Lower lobe of right lung (tissue), 2 donors: ENCODE results near the gene LDB2. TPM values are rescaled to one million over a fixed set of nuclear protein-coding genes. Genes with fewer than 3 reads are reported as not detected.

Experiments used
- ATAC-seq, 2 donors: fragments of 200-7000 bp; cut with Tn5 transposase; one replicate each; pipeline ENCODE4 v1.9.1; 2020 to 2022; ENCODE audit warnings: mild to moderate bottlenecking in 2 of 2, moderate library complexity in 2 of 2
- DNase-seq: peaks from one replicate; pipeline ENCODE4 v3.0.0-alpha.2; 2020
- H3K27ac ChIP-seq: fragments of 200-600 bp; one replicate; pipeline ENCODE4 v1.8.0; 2022
- H3K27me3 ChIP-seq: fragments of 200-600 bp; one replicate; pipeline ENCODE4 v1.8.0; 2022; ENCODE audit warnings: low read depth
- H3K36me3 ChIP-seq: fragments of 200-600 bp; one replicate; pipeline ENCODE4 v1.8.0; 2022; ENCODE audit warnings: mild to moderate bottlenecking
- H3K4me1 ChIP-seq: fragments of 200-600 bp; one replicate; pipeline ENCODE4 v1.8.0; 2022
- H3K4me3 ChIP-seq: fragments of 200-600 bp; one replicate; pipeline ENCODE4 v1.8.0; 2022; ENCODE audit warnings: mild to moderate bottlenecking
- H3K9me3 ChIP-seq: fragments of 200-600 bp; one replicate; pipeline ENCODE4 v1.8.0; 2022
- intact Hi-C: fragments of 100-400 bp; cut with DNase I; formaldehyde crosslinking; loops from one replicate; pipeline ENCODE4 v1.11.0; 2022
- total RNA-seq: library from RNA; stranded (reverse); fragmentation: NEBNext Ultra II Directional; extraction: Animal tissue kit (Norgen Biotek cat#: 25700); gene quantifications from one replicate; pipeline ENCODE4 v1.2.1, GENCODE V29; 2021
- TF ChIP-seq, protein P1 (sequence below): fragments of 200-600 bp; IDR thresholded peaks from one replicate; pipeline ENCODE4 v1.8.0; 2022; ENCODE audit warnings: antibody characterized with exemption, mild to moderate bottlenecking
- donor health status: DM: no; HTN: yes; CAD: no; lungs with severe emphysema.

The LDB2 gene
- total RNA-seq, 1 donor from 2014 or later = 113 TPM

DNA sequence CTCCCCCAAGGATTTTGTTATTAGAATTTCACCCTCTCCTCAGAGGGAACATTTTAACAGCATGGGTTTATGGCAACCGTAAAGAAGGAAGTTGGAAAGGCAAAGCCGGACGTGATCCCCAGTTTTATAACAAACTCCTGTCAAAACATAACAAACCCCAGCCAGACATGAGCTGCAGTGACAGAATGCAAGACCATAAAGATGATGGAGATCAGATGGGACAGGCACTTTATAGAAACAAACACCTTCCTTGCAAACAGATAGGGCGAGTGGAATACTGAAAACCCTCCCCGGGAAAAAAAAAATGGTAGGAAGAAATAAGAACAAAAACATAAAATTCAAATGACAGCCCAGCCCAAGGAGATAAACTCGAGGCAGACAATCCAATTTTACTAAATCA, 281.4 kb downstream of the LDB2 start:
- no peaks in the 10 kb centered on the region for H3K36me3 ChIP-seq
- DNase-seq (no peak), ATAC-seq (no peak)
- TF ChIP-seq, protein P1, sequence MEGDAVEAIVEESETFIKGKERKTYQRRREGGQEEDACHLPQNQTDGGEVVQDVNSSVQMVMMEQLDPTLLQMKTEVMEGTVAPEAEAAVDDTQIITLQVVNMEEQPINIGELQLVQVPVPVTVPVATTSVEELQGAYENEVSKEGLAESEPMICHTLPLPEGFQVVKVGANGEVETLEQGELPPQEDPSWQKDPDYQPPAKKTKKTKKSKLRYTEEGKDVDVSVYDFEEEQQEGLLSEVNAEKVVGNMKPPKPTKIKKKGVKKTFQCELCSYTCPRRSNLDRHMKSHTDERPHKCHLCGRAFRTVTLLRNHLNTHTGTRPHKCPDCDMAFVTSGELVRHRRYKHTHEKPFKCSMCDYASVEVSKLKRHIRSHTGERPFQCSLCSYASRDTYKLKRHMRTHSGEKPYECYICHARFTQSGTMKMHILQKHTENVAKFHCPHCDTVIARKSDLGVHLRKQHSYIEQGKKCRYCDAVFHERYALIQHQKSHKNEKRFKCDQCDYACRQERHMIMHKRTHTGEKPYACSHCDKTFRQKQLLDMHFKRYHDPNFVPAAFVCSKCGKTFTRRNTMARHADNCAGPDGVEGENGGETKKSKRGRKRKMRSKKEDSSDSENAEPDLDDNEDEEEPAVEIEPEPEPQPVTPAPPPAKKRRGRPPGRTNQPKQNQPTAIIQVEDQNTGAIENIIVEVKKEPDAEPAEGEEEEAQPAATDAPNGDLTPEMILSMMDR = no peak
- H3K4me3 ChIP-seq = no peak overlapping the region
- H3K27ac ChIP-seq = no peak overlapping the region
- intact Hi-C loops = no loop called here
- H3K4me1 ChIP-seq = peaks cover 3% of the 10 kb centered on the region
- H3K27me3 ChIP-seq = no peaks in the 10 kb centered on the region
- H3K9me3 ChIP-seq = no peaks in the 10 kb centered on the region

DNA sequence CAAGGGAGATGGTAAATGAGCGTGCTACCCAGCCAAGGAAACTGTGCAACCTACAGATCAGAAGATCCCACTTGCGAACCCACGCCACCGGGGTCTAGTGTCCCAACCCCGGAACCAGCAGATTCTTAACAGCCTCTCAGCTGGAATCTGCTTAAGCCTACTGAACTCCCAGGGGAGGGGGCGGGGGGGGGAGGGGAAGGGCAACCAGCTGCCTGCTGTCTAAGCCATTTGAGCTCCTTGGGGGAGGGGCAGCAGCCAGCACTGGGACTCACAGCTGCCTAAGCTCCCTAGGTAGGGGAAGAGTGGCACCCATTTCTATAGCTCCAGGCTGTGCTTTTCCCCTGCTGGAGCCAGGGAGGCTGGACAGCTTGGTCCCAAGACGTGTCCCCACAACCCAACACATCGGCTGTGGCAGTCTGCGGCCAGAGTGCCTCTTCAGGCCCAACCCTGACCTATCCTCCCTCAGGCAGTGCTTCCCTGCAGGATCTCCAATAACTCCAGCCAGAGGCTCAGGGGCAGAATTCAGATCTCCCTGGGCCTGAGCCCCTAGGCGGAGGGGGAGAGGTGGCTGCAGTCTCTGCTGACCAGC, 289.2 kb downstream of the LDB2 start:
- H3K27me3 ChIP-seq = no peaks in the 10 kb centered on the region
- no peaks in the 10 kb centered on the region for H3K36me3 ChIP-seq
- no peaks in the 10 kb centered on the region for H3K9me3 ChIP-seq
- DNase-seq (no peak), ATAC-seq (no peak)
- TF ChIP-seq, protein P1 = no peak
- H3K4me1 ChIP-seq = no peaks in the 10 kb centered on the region
- H3K27ac ChIP-seq = no peak overlapping the region
- intact Hi-C loops = no loop called here
- H3K4me3 ChIP-seq = no peak overlapping the region

- ATAC-seq = no peak
- intact Hi-C loops = no loop called here
Observed at GRCh38 chr4:16608611-16609125, 289.8 kb downstream of the LDB2 start.

GRCh38 chr4:16608123-16608522, 290.3 kb downstream of the LDB2 start:
- TF ChIP-seq, protein P1 = no peak
- Histone ChIP-seq H3K36me3 (no peaks in the 10 kb centered on the region), H3K4me1 (no peaks in the 10 kb centered on the region), H3K9me3 (no peaks in the 10 kb centered on the region), H3K27me3 (no peaks in the 10 kb centered on the region), H3K27ac (no peak overlapping the region), H3K4me3 (no peak overlapping the region)
- DNase-seq (no peak), ATAC-seq (no peak)
- intact Hi-C loops = no loop called here

More at GRCh38 chr4:16608611-16609125, 289.8 kb downstream of the LDB2 start:
- no peak overlapping the region for H3K4me3 ChIP-seq
- H3K27me3 ChIP-seq = no peaks in the 10 kb centered on the region
- TF ChIP-seq, protein P1 = no peak
- no peaks in the 10 kb centered on the region for H3K9me3 ChIP-seq
- DNase-seq = no peak
- no peaks in the 10 kb centered on the region for H3K36me3 ChIP-seq
- H3K4me1 ChIP-seq = no peaks in the 10 kb centered on the region
- H3K27ac ChIP-seq = no peak overlapping the region

- ATAC-seq (no peak), DNase-seq (no peak)
- TF ChIP-seq, protein P1 = no peak
- Histone ChIP-seq H3K27me3 (no peaks in the 10 kb centered on the region), H3K27ac (no peak overlapping the region), H3K9me3 (no peaks in the 10 kb centered on the region), H3K4me1 (no peaks in the 10 kb centered on the region), H3K4me3 (no peak overlapping the region), H3K36me3 (no peaks in the 10 kb centered on the region)
- intact Hi-C loops = no loop called here
Observed at GRCh38 chr4:16607241-16608066, 291.0 kb downstream of the LDB2 start.
